PC-3 (cell line): Measurements from ENCODE around the gene NRXN2. TPM values are rescaled to one million over a fixed set of nuclear protein-coding genes. Genes with fewer than 3 reads are reported as not detected.

Experiments used
- ATAC-seq: fragments of 200-7000 bp; cut with Tn5 transposase; 2 replicates; pipeline ENCODE4 v1.9.1; 2020; ENCODE audit warnings: mild to moderate bottlenecking, moderate library complexity
- BruUV-seq: library from RNA; stranded (reverse); fragments of 400-500 nt; replicated peaks from 2 replicates; lab custom pipeline; 2021; lab: Mats Ljungman, UMichigan
- CTCF ChIA-PET: fragments of 300-600 bp; sonication (Branson Sonifier 250); formaldehyde crosslinking; loops from one replicate; lab custom pipeline; 2022; ENCODE audit warnings: antibody characterized with exemption; lab: Charles Lee
- POLR2A ChIA-PET: fragments of 300-600 bp; sonication (Branson Sonifier 250); formaldehyde crosslinking; loops from one replicate; lab custom pipeline; 2022; ENCODE audit warnings: antibody characterized with exemption; ENCODE audit not compliant: unreplicated experiment; lab: Charles Lee
- DNase-seq: peaks from one replicate; pipeline ENCODE4 v3.0.0-alpha.2; 2015
- H2AFZ ChIP-seq: fragments of 300-600 bp; sonication (generic); 2 replicates; pipeline ENCODE4 v1.6.0; 2016; ENCODE audit warnings: antibody characterized with exemption, low read length
- H3F3A ChIP-seq: fragments of 300-600 bp; sonication (generic); one replicate; pipeline ENCODE4 v1.6.0; 2017; ENCODE audit warnings: antibody characterized with exemption, low read length, control low read depth, mild to moderate bottlenecking; ENCODE audit not compliant: unreplicated experiment
- H3K27ac ChIP-seq: fragments of 300-600 bp; sonication (generic); 2 replicates; pipeline ENCODE4 v1.5.1; 2016; ENCODE audit warnings: mild to moderate bottlenecking, low read length
- H3K27me3 ChIP-seq: fragments of 300-600 bp; sonication (generic); 2 replicates; pipeline ENCODE4 v1.6.1; 2016; ENCODE audit warnings: low read length, mixed read lengths
- H3K36me3 ChIP-seq: fragments of 300-600 bp; sonication (generic); 2 replicates; pipeline ENCODE4 v1.6.1; 2016; ENCODE audit warnings: low read depth, mixed run types, low read length, mixed read lengths
- H3K4me1 ChIP-seq: fragments of 300-600 bp; sonication (generic); 2 replicates; pipeline ENCODE4 v1.5.1; 2016; ENCODE audit warnings: low read length; ENCODE audit not compliant: insufficient read depth
- H3K4me2 ChIP-seq: fragments of 300-600 bp; sonication (generic); 2 replicates; pipeline ENCODE4 v1.6.0; 2016; ENCODE audit warnings: low read length
- H3K4me3 ChIP-seq: fragments of 300-600 bp; sonication (generic); 2 replicates; pipeline ENCODE4 v1.5.1; 2016; ENCODE audit warnings: mild to moderate bottlenecking, low read length, mixed read lengths
- H3K79me2 ChIP-seq: fragments of 300-600 bp; sonication (generic); 2 replicates; pipeline ENCODE4 v1.6.1; 2017; ENCODE audit warnings: low read length, mixed read lengths
- H3K9ac ChIP-seq: fragments of 300-600 bp; sonication (generic); 2 replicates; pipeline ENCODE4 v1.6.0; 2016; ENCODE audit warnings: mild to moderate bottlenecking, low read length
- H3K9me2 ChIP-seq: fragments of 300-600 bp; sonication (generic); replicated peaks from 2 replicates; pipeline ENCODE4 v1.6.1; 2016; ENCODE audit warnings: mixed run types, low read length, mixed read lengths
- H3K9me3 ChIP-seq: fragments of 300-600 bp; sonication (generic); 2 replicates; pipeline ENCODE4 v1.6.1; 2016; ENCODE audit warnings: low read length, mixed read lengths
- H4K20me1 ChIP-seq: fragments of 300-600 bp; sonication (generic); 2 replicates; pipeline ENCODE4 v1.6.1; 2016; ENCODE audit warnings: low read length, mixed read lengths
- CTCF ChIP-seq: fragments of 300-600 bp; sonication (generic); conservative IDR thresholded peaks from 2 replicates; pipeline ENCODE4 v1.5.1; 2017; ENCODE audit warnings: antibody characterized with exemption, low read depth, mild to moderate bottlenecking, low read length
- EZH2 ChIP-seq: fragments of 300-600 bp; sonication (generic); IDR thresholded peaks from one replicate; pipeline ENCODE4 v1.6.1; 2017; ENCODE audit warnings: antibody characterized with exemption, mild to moderate bottlenecking, low read length; ENCODE audit not compliant: unreplicated experiment
- EZH2phosphoT487 ChIP-seq: fragments of 300-600 bp; sonication (generic); IDR thresholded peaks from 2 replicates; pipeline ENCODE4 v1.6.1; 2018; ENCODE audit warnings: mild to moderate bottlenecking, antibody characterized with exemption, low read length, borderline replicate concordance
- intact Hi-C: fragments of 100-400 bp; cut with micrococcal nuclease; formaldehyde crosslinking; loops from 2 replicates; pipeline ENCODE4 v1.9.0; 2023
- total RNA-seq: library from RNA; depleted of rRNA; stranded (reverse); fragments of >200 nt; gene quantifications from 2 replicates; pipeline ENCODE4 v1.2.3, GENCODE V29; 2014

NRXN2 gene
- total RNA-seq, 1 experiment from 2014 or later, result not detected

GRCh38 chr11:64629796-64630562 is 93.0 kb downstream of the NRXN2 start:
- DNase-seq (no peak), ATAC-seq (no peak)
- CTCF ChIA-PET, result no interaction called here
- Histone ChIP-seq H3K27ac (no peak overlapping the region), H3K9me2 (no peaks in the 10 kb centered on the region), H3K4me1 (no peaks in the 10 kb centered on the region), H3K4me2 (no peak overlapping the region), H3K79me2 (no peaks in the 10 kb centered on the region), H3K4me3 (no peak overlapping the region), H3K36me3 (no peaks in the 10 kb centered on the region), H2AFZ (no peak overlapping the region), H3K9ac (no peak overlapping the region), H4K20me1 (no peaks in the 10 kb centered on the region), H3K9me3 (no peaks in the 10 kb centered on the region), H3F3A (no peaks in the 10 kb centered on the region), H3K27me3 (peaks cover 30% of the 10 kb centered on the region)
- no TSS peak for BruUV-seq
- no peak for TF ChIP-seq EZH2phosphoT487
- TF ChIP-seq EZH2, result no peak
- no peak; the same call in 1 of the 2 replicates for TF ChIP-seq CTCF
- intact Hi-C loops, result no loop called here
- POLR2A ChIA-PET, result no interaction called here

GRCh38 chr11:64629103-64629502 is 93.9 kb downstream of the NRXN2 start:
- Histone ChIP-seq H3K9ac (no peak overlapping the region), H3K4me3 (no peak overlapping the region), H3K36me3 (no peaks in the 10 kb centered on the region), H3K27me3 (peaks cover 38% of the 10 kb centered on the region), H4K20me1 (no peaks in the 10 kb centered on the region), H3K79me2 (no peaks in the 10 kb centered on the region), H3F3A (no peaks in the 10 kb centered on the region), H2AFZ (no peak overlapping the region), H3K9me2 (no peaks in the 10 kb centered on the region), H3K9me3 (no peaks in the 10 kb centered on the region), H3K27ac (no peak overlapping the region), H3K4me1 (no peaks in the 10 kb centered on the region), H3K4me2 (no peak overlapping the region)
- CTCF ChIA-PET, result no interaction called here
- DNase-seq (no peak), ATAC-seq (no peak)
- intact Hi-C loops, result no loop called here
- POLR2A ChIA-PET, result no interaction called here
- TF ChIP-seq CTCF (no peak), EZH2 (no peak), EZH2phosphoT487 (no peak)
- BruUV-seq, result no TSS peak

- intact Hi-C loops, result no loop called here
- POLR2A ChIA-PET, result no interaction called here
- BruUV-seq, result no TSS peak
These were observed 94.4 kb downstream of the NRXN2 start for GRCh38 chr11:64628596-64628995.

More at GRCh38 chr11:64628596-64628995, 94.4 kb downstream of the NRXN2 start:
- Histone ChIP-seq H3K9ac (no peak overlapping the region), H3K4me1 (no peaks in the 10 kb centered on the region), H3K36me3 (no peaks in the 10 kb centered on the region), H3K27ac (no peak overlapping the region), H3K9me2 (no peaks in the 10 kb centered on the region), H3K4me2 (no peak overlapping the region), H2AFZ (no peak overlapping the region), H3K79me2 (no peaks in the 10 kb centered on the region), H3F3A (no peaks in the 10 kb centered on the region), H3K9me3 (no peaks in the 10 kb centered on the region), H3K27me3 (peaks cover 39% of the 10 kb centered on the region), H4K20me1 (no peaks in the 10 kb centered on the region), H3K4me3 (no peak overlapping the region)
- ATAC-seq (no peak), DNase-seq (no peak)
- CTCF ChIA-PET, result interaction anchor here (0.6 kb wide), 1 partner anchor 43 kb away, joined by 3 read pairs; no protein-coding TSS in a partner anchor
- TF ChIP-seq CTCF, result no peak
- no peak for TF ChIP-seq EZH2
- no peak for TF ChIP-seq EZH2phosphoT487
